Measurements from ENCODE around the gene PTGDR2. TPM values are rescaled to one million over a fixed set of nuclear protein-coding genes. Genes with fewer than 3 reads are reported as not detected.

Gene PTGDR2
- total and polyA plus RNA-seq, 9 of the 15 experiments (the other 6 are each of a cell fraction or from before 2014, with no cell fraction given) = 0.51 to 2.6 (median 1.6) TPM

- no TSS peak for BruUV-seq (replicated peaks)
- intact Hi-C loops (cut with micrococcal nuclease) (no loop called here), in situ Hi-C loops (cut with MboI) (no loop called here)
- peak overlapping the region; percentile 86 for H3K4me2 ChIP-seq (ENCODE audit: insufficient read depth, low read length)
- peak overlapping the region; percentile 67 for H3K27ac ChIP-seq (ENCODE audit: extremely low read depth, low read depth, low read length)
- peak overlapping the region; percentile 21; the same call in 1 of the 2 replicates for H3K4me3 ChIP-seq
- ChIA-PET POLR2A (interaction anchor here (1.1 to 2.0 kb wide), 2 partner anchors 11 to 15 kb away, joined by 3 to 4 read pairs; no protein-coding TSS in a partner anchor), CTCF (ENCODE audit: low intra/inter-chr PET ratio) (interaction anchor here (0.7 kb wide), 1 partner anchor 34 kb away, joined by 3 read pairs; no protein-coding TSS in a partner anchor)
- H3K36me3 ChIP-seq (ENCODE audit: control insufficient read depth, insufficient read depth, low read length) = peaks cover 47% of the 10 kb centered on the region; the same call in 2 of the 3 replicates
- H3K9ac ChIP-seq (ENCODE audit: insufficient read depth in 1 of 2, low read depth in 2 of 2, low read length in 2 of 2) = peak overlapping the region; percentile 41 to 47; a peak in 3 of 4 replicates
- H2AFZ ChIP-seq (ENCODE audit: low read depth, low read length) = no peak overlapping the region
- H4K20me1 ChIP-seq (replicated peaks; ENCODE audit: control insufficient read depth, insufficient read depth, low read length) = no peaks in the 10 kb centered on the region
- H3K79me2 ChIP-seq (ENCODE audit: control insufficient read depth, insufficient read depth, low read length) = peaks cover 5% of the 10 kb centered on the region; the same call in 1 of the 3 replicates
- H3K27me3 ChIP-seq (ENCODE audit: control insufficient read depth in 2 of 2, insufficient read depth in 2 of 2, low read length in 2 of 2) = no peaks in the 10 kb centered on the region
- DNase-seq (ENCODE audit: extremely low read depth in 1 of 4, low spot score in 3 of 4) (no peak), ATAC-seq (no peak), FAIRE-seq (no peak)
- H3K4me1 ChIP-seq (replicated peaks in 1 of 2; ENCODE audit: control insufficient read depth in 2 of 2, insufficient read depth in 2 of 2, low read length in 2 of 2) = peaks cover 39 to 54% of the 10 kb centered on the region in 2 experiments
- H3K9me3 ChIP-seq (replicated peaks; ENCODE audit: control insufficient read depth, insufficient read depth, low read depth, low read length) = no peaks in the 10 kb centered on the region
- 94% methylated on average over 48 of the region's 68 CpGs for WGBS (ENCODE audit: insufficient coverage, low coverage, missing lambda C conversion rate)
- peaks cover 6% of the 10 kb centered on the region for H3K9me1 ChIP-seq (ENCODE audit: control insufficient read depth, insufficient read depth, low read length)
- TF ChIP-seq MTA2 (IDR thresholded peaks at IDR 0.05; ENCODE audit: low read depth) (no peak), RBFOX2 (IDR thresholded peaks at IDR 0.05; ENCODE audit: low read depth, low read length) (0 out of 2 replicates have a peak, but pooled peaks have one; percentile 21), ZBTB33 (CRISPR knock-in tag; IDR thresholded peaks at IDR 0.05) (peak; percentile 97), ZNF592 (IDR thresholded peaks at IDR 0.05) (no peak), ATF1 (CRISPR knock-in tag; IDR thresholded peaks at IDR 0.05) (no peak), ATF1 (tag; IDR thresholded peaks at IDR 0.05) (no peak), POLR2G (IDR thresholded peaks at IDR 0.05; ENCODE audit: low read depth, low read length) (peak; percentile 34; the same call in 1 of the 2 replicates)
These were observed 2.5 kb downstream of the PTGDR2 start for GRCh38 chr11:60852982-60853950.

Data from K562 (cell line).